ENCODE measurements around the gene SERPINA4.

- TF ChIP-seq CTCF (IDR thresholded peaks at IDR 0.05): no peak
- no peak for TF ChIP-seq POLR2A (IDR thresholded peaks at IDR 0.05)
- no peak for TF ChIP-seq EP300 (IDR thresholded peaks at IDR 0.05; ENCODE audit: low read depth)
- no peak for TF ChIP-seq POLR2AphosphoS5 (IDR thresholded peaks at IDR 0.05)
These were observed 10.7 kb downstream of the SERPINA4 start for GRCh38 chr14:94571950-94572349.

All from transverse colon (tissue), 4 donors.